T-helper 1 cell (primary cell): ENCODE measurements around the gene RPS19.
"Not testable (repeated sequence)": the region's sequence is repeated elsewhere in the genome, so short reads cannot be mapped to it uniquely, and the experiment has no call there.

Source experiments
- DNase-seq, 5 donors: peaks; one replicate each; pipeline ENCODE4 v3.0.0-alpha.2; 2012 to 2020

Gene RPS19

DNA sequence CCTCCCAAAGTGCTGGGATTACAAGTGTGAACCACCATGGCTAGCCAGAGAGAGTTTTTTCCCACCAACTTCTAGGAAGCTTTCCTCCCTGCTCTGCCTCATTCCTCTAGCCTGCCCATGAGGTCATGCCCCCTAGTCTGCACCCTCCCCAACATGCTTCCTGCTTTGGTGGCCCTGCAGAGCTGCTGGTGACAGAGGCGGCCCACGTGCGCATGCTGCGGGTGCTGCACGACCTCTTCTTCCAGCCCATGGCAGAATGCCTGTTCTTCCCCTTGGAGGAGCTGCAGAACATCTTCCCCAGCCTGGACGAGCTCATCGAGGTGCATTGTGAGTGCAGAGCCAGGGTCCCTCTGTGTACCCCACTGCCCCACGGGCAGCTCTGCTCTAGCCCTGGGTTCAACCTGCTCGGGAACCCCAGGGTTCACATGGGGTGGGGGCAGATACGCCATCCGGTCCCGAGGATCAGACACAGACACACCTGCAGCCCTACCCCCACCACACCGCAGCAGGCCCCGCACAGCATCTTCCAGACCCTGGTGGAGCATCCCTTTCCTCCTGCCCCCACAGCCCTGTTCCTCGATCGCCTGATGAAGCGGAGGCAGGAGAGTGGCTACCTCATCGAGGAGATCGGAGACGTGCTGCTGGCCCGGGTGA is 41.8 kb downstream of the RPS19 start:
- no peak for DNase-seq

DNA sequence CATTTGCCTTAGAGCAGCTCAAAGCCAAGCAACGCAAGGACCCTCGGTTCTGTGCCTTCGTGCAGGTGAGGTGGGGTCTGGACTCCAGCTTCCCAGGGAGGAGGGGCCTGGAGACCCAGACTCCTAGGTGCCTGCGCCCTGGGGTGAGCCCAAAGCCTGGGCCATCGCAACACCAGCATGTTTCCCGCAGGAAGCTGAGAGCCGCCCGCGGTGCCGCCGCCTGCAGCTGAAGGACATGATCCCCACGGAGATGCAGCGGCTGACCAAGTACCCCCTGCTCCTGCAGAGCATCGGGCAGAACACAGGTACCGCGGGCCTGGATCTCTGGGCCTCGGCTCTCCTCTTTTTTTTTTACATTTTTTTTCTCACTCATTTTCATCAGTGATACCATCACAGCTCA is 42.5 kb downstream of the RPS19 start:
- DNase-seq: no peak

DNA sequence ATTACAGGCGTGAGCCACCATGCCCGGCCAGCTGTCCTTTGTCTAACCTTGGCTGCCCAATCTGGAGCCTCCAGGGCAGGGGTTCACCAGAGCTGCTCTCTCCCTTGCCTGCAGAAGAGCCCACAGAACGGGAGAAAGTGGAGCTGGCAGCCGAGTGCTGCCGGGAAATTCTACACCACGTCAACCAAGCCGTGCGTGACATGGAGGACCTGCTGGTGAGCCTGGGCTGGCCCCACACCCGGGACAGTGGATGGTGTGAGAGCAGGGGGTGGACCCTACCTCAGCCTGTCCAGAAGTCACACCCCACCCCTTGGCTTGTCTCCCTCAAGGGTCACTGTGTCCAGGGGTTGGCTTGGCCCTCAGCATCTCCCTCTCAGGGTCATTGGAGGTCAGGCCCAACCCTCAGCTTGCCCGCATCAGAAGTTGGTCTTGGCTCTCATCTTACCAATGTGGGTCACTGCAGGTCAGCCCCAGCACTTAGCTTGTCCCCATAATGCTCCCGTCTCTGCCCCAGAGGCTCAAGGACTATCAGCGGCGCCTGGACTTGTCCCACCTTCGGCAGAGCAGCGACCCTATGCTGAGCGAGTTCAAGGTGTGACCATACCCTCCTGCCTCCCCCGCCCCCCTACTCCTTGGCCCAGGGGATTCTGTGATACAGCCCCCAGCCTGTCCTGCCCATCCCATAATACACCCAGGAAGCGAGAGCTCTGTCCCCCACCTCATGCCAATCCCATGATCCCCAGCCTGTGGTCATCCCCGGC is 43.3 kb downstream of the RPS19 start:
- DNase-seq: no peak

DNA sequence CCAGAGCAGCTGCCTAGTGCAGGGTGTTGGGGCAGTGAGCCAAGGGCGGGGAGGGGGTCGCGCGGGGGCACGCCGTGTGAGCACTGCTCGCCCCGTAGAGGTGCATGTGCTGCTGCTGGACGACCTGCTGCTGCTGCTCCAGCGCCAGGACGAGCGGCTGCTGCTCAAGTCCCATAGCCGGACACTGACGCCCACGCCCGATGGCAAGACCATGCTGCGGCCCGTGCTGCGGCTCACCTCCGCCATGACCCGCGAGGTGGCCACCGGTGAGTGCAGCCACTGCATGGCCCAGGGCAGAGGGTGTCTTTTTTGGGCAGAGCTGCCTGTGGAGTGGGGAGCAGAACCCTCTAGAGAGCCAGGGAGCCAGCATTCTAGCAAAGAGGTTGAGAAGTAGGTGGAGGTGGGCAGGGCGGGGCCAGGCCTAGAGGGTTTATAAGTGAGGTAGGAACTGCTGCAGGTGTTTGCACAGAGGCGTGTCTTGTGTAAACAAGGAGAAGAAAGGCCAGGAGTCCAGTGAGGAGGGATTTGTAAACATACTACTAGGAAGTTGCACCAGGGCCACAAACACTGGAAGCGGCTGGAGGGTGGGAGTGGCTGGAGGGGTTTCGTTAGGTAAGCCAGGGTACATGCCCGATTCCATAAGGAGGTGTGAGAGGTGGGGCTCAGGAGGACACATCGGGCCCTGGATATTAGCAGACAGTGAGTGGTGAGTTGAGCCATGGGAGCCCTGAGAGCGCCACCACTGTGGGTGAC is 44.2 kb downstream of the RPS19 start:
- no peak for DNase-seq

DNA sequence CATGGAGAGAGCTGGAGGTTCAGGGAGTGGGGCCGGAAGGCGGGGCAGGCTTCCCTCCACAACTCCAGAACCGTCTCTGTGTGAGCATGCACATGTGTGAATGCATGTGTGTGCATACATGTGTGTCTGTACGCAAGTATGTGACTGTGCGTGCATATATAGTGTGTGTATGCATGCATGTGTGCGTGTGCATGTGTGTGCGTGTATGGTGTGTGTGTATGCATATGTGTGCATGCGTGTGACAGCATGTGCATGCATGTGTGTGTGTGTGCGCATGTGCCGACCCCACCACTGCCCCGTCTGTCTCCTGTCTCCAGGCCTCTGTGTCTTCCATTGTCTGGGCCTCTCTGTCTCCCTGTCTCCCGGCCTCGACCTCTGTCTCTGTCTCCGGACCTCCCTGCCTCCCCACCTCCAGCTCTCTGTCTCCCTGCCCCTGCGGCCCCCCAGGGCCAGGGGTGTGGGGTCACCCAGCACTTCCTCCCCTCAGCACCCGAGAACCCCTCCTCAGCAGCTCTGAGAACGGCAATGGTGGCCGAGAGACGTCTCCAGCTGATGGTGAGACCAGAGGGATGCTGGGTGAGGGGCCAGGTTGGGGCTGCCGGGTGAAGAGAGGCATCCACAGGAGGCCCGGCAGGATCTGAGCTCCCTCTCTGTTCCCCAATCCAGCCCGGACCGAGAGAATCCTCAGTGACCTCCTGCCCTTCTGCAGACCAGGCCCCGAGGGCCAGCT is 45.4 kb downstream of the RPS19 start:
- DNase-seq: no peak

DNA sequence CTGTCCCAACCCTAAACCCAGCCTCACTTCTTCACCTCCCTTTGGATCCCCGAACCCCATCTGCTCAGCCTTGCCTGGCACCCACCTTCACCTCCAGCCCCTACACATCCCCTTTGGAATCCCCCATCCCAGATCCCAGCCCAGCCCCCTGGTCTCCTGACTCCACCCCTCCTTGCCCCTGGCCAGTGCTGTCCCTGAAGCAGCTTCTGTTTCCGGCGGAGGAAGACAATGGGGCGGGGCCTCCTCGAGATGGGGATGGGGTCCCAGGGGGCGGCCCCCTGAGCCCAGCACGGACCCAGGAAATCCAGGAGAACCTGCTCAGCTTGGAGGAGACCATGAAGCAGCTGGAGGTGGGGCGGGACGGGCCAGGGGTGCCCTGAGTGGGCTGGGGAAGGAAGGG is 46.2 kb downstream of the RPS19 start:
- DNase-seq: no peak

DNA sequence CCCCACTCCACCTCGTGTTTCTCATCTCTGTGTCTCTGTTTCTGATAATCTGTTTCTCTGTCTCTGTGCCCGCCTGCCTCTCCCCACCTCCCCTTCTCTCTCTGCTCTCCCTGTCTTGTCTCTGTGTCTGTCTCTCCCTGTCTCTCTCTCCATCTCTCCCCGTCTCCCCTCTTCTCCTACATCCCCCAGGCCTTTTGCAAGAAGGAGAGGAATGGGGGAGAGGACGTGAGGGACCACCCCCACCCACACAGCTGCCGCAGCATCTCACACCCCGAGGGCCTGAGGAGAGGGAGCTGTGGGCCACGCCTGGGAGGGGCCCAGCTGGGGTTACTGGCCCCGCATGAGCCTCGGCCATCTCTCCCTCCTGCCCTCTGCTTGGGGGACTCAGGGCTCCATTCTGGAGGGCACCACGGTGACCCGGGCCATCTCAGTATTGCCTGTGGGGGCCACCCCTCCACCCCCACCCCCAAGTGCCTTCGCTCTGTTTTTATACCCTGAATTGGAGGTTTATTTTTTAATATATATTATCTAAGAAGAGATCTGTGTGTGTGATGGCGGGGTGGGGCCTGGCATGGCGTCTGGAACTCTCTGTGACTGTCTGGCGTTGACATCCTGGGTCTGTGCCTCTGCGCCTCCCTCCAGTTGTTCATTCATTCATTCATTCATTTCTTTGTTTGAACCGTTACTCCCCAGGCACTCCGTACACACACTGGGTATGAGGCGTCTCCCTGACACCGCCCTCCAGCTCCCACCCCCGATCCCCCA is 47.0 kb downstream of the RPS19 start:
- no peak for DNase-seq

DNA sequence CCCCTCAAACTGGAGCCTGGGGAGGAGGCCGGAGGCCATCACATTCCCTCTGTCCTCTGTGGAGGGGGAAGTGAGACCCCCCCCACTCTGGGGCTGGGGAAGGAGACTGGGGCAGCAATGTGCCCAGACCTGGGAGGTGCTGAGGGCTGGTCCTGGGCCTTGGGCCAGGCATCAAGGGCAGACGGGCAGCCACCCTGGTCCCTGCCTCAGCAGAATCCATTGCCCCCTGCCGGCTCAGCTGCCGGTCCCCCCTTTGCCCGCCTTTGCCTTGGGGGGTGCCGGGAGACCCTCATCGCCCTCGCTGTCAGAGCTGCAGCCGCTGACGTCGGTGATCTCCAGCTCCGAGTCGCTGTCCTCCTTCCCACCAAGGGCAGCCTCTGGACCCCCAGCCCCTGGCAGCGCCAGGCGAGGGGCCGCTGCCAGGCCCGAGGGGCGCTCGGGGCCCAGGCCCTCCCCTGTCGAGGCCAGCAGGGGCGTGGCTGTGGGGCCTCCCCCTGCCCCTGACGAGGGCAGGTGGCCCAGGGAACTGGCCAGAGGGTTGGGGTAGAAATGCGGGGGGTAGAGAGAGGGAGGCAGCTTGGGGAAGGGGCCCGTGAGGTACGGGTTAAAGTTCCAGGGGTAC is 48.0 kb downstream of the RPS19 start:
- no peak for DNase-seq

DNA sequence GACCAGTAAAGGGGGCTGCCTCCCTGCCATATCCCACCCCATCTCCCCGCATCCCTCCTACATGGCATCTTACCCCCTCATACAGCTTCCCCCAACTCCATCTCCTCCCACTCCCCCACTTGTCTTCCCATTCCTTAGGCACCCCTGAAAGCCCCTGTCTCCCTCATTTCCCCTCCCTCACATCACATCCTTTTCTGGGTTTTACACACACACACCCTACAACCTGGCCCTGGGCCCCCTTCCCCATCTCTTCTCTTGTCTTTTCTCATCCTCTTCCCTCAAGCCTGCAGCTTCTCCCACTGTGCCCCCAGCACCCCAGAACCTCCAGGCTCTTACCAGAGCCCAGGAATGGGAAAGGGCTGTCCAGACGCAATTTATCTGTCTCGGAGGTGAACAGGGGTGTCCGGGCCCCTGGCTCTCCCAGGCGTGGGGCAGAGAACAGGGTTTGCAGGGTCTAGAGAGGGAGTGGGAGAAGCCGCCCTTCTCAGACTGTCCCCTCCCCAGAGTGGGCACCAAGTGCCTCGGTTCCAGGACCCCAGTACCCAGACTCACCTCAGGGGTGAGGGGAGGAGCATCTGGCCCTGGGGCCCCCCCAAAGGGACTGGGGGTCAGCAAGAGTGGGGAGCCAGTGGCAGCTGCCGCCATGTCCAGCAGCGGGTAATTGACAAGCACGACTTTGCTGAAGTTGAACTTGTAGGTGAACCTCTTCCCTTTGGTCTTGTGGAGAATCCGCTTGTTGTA is 48.8 kb downstream of the RPS19 start:
- no peak for DNase-seq

DNA sequence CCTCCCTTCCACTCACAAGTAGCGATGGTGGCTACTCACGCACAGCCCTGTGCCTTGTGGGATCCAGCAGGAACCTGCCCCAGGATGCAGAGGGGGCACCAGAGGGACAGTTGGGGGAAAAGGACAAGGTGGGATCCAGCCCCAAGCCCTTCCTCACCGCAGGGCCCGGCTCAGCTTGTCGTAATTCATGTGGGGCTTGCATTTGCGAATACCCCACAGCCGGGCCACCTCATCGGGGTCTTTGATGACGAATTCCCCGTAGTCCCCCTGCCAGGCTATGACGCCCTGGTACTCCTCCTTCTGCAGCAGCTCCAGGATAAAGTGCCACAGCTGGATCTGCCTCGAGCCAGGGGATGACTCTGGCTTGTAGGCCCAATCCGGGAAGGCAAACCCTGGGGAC is 49.7 kb downstream of the RPS19 start:
- DNase-seq: no peak

DNA sequence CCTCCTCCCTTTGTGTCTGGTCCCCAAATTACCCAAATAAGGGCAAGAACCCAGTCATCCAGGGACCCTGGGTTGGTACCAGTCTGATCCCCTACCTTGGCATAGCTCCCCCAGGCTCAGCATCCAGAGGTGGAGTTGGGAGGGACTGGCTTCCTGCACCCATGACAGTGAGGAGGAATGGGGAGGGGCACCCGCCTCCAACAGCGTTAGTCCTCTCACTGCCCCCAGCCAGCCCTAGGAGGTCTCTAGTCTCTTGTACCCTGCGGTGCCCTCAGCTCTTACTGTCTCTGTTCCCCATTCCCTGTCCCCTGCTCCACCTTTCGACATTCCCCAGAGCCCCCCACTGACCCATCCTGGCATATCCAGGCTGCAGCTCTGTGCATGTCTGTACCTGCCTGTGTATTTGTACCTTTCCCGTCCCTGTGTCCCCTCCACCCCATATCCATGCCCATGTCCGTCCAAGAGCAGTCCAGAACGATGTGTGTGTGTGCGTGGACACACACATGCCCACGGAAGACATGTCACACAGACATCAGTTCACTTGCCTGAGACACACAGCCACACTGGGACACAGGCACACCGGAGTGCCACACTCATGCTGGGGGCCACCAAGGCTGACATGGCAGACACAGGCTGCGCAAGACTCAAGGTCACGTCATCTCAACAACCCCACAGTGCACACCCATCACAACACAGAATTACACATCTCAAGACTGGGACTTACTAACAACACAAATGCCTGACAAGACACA is 50.4 kb downstream of the RPS19 start:
- no peak for DNase-seq

DNA sequence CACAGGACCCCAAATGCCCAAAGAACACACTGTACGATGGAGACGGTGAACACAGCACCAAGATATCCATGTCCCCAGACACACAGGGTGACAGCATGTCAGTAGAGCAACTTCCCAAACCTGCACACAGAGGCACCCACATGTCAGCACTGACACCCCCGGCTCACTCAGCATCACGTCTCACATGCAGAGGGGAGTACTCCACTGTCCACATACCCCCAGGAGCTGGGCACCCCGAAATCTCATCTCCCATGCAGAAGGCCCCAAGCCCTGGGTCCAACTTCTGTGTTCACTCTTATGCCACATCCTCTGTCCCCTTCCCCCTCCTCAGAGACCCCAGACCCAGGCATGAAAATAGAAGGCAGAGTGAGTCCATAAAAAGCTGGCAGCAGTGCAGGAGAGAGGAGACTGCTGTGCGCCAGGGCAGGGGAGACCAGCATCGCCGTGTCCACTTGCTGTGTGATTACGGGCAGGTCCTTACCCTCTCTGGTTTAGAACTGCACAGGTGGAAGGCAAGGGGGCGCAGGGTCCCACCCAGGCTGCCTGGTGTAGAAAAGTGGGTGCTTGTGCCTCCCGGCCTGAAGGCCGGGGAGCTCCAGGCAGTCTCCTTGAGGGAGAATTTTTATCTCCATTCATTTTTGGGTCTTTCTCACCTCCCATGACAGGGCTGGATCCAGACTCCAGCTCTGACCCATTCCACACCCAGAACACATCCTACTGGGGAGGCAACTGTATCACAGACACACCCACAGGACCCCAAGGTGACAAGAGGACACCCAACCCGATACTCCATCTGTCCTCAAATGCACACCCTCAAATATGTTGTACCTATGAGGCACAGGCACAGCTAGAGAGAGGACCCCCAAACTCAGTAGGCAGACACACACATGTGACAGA is 51.2 kb downstream of the RPS19 start:
- no peak for DNase-seq

DNA sequence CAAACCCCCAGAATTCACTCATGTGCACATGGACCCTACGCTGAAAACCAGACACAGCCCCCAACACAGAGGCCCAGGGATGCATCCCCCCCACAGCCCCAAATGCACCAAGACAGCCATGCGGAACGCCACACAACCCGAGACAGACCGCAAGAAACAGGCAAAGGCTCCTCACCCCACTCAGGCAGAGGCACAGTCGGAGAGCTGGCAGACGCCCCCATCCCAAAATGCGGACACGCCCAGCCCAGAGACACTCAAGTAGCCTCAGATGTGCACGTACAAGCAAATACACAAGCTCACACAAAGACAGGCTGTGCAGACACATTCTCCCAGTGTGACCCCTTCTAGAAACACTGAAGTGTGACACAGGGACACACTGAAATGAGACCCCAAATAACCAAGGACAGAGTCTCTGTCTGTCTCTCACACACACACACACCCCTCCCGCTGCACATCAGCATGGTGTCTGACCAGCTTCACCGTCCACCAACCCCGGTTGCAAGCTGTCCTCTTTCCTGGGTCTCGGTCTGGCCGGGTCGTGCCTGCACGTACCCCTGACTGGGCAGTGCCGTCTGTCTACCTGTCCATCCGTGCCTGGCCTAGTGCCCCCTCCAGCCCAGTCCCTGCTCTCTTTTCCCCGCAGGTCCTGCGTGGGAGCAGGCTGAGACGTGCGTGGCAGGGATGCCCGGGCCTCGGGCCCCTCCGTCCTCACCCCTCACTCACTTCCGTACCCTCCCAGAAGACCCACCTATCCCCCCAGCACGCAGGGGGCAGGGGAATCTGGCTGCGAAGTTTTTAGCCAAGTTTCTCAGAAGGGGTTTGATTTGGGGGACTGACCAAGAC is 52.1 kb downstream of the RPS19 start:
- no peak for DNase-seq

DNA sequence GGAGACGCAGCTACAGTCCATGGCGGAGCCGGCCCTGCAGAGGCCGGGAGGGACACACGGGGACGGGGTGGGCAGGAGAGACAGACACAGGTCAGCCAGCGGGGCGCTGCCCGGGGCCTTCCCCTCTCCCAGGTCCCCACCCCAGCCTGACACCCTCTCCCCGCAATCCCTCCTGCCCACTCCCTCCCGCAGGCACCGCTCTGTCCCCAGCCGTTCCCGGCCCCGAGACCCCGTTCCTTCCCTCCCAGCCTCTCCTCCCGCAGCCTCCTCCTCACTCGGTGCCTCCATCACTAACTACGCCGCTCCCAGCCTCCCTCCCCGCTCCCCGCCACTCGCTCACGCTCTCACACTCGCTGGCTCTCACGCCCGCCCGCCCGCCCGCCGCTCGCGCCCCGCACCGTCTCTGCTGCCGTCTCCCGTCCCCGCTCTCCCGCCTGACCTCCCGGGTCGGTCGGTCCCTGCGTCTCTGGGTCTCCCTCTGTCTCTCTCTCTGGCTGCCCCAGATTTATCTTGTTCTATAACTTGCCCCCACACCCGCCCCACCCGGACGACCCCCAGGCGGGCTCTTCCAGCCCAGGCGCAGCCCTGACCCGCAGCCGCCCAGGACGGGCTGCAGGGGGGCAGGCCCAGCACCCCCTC is 53.0 kb downstream of the RPS19 start:
- DNase-seq: no peak

DNA sequence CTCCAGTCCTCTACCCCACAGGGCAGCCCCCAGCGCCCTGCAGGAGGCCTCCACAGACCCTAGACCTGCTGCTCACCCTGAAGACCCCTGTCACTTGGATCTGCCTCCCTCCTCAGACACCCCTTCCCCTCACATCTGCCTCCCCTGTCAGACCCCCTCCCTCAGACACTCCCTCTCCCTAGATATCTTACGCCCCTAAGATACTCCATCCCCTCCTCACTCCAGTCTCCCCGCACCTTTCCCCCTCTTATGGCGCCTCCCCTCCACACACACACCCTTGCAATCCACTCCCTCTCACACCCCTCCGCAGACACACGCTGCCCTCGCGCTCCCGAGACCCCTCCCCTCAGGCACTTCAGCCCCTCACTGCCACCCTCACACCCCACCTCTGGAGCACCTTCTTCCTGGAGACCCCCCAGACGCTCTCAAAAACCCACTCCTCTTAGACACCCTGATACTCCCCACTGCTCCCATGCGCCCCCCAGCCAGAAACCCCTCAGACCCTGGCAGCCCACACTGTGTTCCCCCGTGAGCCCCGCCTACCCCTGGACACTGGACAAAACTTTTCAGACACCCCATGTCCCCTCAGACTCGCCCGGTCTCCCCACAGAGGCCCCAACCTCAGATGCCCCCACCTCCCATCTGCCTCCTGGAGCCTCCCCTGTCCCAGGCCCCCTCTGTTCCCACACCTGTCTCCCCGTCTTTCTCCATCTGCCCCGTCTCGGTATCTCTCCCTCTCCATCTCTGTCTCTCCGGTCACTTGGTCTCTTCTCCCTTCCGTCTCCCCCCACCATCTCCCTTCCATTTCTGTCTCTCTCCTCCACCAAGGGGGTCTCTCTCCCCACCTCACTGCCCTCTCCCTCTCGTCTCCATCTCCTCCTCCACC is 53.7 kb downstream of the RPS19 start:
- no peak for DNase-seq

DNA sequence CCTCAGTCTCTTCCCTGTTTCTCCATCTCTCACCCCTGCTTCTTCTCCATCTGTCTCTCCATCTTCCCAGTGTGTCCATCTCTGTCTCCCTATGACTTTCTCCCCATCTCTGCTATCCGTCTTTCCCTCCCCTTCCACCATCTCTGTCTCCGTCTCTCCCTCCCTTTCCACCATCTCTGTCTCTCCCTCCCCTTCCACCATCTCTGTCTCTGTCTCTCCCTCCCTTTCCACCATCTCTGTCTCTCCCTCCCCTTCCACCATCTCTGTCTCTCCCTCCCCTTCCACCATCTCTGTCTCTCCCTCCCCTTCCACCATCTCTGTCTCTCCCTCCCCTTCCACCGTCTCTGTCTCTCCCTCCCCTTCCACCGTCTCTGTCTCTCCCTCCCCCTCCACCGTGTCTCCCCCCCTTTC is 54.4 kb downstream of the RPS19 start:
- DNase-seq: not testable (repeated sequence)
